Osteoblast (primary cell): Measurements from ENCODE around the gene TBC1D5. TPM values are rescaled to one million over a fixed set of nuclear protein-coding genes. Genes with fewer than 3 reads are reported as not detected.

Experiments
- DNase-seq: peaks from one replicate; pipeline ENCODE4 v3.0.0; 2011; ENCODE audit warnings: low spot score, mixed read lengths; ENCODE audit not compliant: insufficient read length; ENCODE audit errors: missing footprints
- H2AFZ ChIP-seq: 2 replicates; pipeline ENCODE4 v1.6.0; 2011; ENCODE audit warnings: mild to moderate bottlenecking, low read length
- H3K27ac ChIP-seq: 2 replicates; pipeline ENCODE4 v1.5.1; 2011; ENCODE audit warnings: mild to moderate bottlenecking, low read depth, low read length, moderate library complexity
- H3K27me3 ChIP-seq: 2 replicates; pipeline ENCODE4 v1.6.0; 2012; ENCODE audit warnings: mild to moderate bottlenecking, control low read depth, inconsistent platforms, low read length, moderate library complexity; ENCODE audit not compliant: insufficient read depth
- H3K36me3 ChIP-seq: 2 replicates; pipeline ENCODE4 v1.5.1; 2011; ENCODE audit warnings: mild to moderate bottlenecking, low read length, control low read depth, moderate library complexity; ENCODE audit not compliant: insufficient read depth
- H3K4me1 ChIP-seq: 2 replicates; pipeline ENCODE4 v1.5.1; 2011; ENCODE audit warnings: mild to moderate bottlenecking, low read length, control low read depth, moderate library complexity; ENCODE audit not compliant: insufficient read depth
- H3K4me2 ChIP-seq: 2 replicates; pipeline ENCODE4 v1.6.0; 2011; ENCODE audit warnings: mild to moderate bottlenecking, low read length; ENCODE audit not compliant: insufficient read depth
- H3K4me3 ChIP-seq: fragments of 200-600 bp; sonication (generic); 3 replicates; pipeline ENCODE4 v1.5.1; 2012; ENCODE audit warnings: mild to moderate bottlenecking, low read length, inconsistent platforms; ENCODE audit not compliant: insufficient read depth
- H3K79me2 ChIP-seq: 2 replicates; pipeline ENCODE4 v1.6.0; 2012; ENCODE audit warnings: mild to moderate bottlenecking, low read length, control low read depth, inconsistent platforms; ENCODE audit not compliant: insufficient read depth
- H3K9me3 ChIP-seq: 2 replicates; pipeline ENCODE4 v1.5.1; 2011; ENCODE audit warnings: low read depth, low read length, control low read depth
- H4K20me1 ChIP-seq: 2 replicates; pipeline ENCODE4 v1.6.0; 2012; ENCODE audit warnings: mild to moderate bottlenecking, low read length, control low read depth; ENCODE audit not compliant: insufficient read depth
- total RNA-seq: library from RNA; depleted of rRNA; stranded (reverse); fragments of >200 nt; gene quantifications from 2 replicates; pipeline ENCODE4 v1.2.3, GENCODE V29; 2012
- TF ChIP-seq, protein P1 (sequence below): IDR thresholded peaks from 2 replicates; pipeline ENCODE4 v1.5.1; 2011; ENCODE audit warnings: mild to moderate bottlenecking, low read depth, low read length, moderate library complexity; ENCODE audit errors: extremely low read depth

TBC1D5 gene
- total RNA-seq, 1 donor, result 117 TPM

DNA sequence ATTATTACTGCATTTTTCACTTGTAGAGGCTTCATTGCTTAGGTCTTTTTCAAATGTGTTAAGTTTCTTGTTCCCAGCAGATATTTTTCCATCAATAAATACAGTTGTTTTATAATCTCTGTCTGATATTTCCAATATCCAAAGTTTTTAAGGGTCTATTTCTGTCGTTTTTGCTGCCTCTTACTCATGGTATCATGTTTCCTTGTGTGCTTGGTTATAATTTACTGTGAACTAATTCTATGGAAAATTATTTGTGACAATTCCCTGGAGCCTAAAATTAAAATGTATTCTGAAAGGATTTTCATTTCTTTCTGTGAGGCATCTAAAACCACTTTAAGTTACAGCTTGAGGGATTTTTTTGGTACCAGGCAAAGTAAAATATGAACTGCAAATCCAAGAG is 17.5 kb downstream of the TBC1D5 start:
- Histone ChIP-seq H3K4me1 (no peaks in the 10 kb centered on the region), H3K36me3 (peaks cover 5% of the 10 kb centered on the region), H3K27ac (no peak overlapping the region), H3K4me3 (no peak overlapping the region), H2AFZ (no peak overlapping the region), H3K79me2 (peaks cover 10% of the 10 kb centered on the region), H3K27me3 (no peaks in the 10 kb centered on the region), H4K20me1 (no peaks in the 10 kb centered on the region), H3K4me2 (no peak overlapping the region), H3K9me3 (no peaks in the 10 kb centered on the region)
- no peak for DNase-seq
- TF ChIP-seq, protein P1, sequence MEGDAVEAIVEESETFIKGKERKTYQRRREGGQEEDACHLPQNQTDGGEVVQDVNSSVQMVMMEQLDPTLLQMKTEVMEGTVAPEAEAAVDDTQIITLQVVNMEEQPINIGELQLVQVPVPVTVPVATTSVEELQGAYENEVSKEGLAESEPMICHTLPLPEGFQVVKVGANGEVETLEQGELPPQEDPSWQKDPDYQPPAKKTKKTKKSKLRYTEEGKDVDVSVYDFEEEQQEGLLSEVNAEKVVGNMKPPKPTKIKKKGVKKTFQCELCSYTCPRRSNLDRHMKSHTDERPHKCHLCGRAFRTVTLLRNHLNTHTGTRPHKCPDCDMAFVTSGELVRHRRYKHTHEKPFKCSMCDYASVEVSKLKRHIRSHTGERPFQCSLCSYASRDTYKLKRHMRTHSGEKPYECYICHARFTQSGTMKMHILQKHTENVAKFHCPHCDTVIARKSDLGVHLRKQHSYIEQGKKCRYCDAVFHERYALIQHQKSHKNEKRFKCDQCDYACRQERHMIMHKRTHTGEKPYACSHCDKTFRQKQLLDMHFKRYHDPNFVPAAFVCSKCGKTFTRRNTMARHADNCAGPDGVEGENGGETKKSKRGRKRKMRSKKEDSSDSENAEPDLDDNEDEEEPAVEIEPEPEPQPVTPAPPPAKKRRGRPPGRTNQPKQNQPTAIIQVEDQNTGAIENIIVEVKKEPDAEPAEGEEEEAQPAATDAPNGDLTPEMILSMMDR, result no peak

DNA sequence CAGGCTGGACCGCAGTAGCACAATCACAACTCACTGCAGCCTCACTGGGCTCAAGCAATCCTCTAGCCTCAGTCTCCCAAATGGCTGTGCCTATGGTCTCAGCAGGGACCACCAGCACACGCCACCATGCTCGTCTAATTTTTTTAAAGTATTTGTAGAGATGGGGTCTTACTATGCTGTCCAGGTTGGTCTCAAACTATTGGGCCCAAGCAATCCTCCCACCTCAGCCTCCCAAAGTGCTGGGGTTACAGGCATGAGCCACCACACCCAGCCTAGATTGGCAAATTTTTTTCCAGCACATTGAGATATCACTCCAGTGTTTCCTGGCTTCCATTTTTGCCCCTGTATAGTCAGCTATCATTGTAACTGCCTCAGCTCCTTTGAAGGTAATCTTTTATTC is 18.3 kb downstream of the TBC1D5 start:
- peaks cover 5% of the 10 kb centered on the region for H3K36me3 ChIP-seq
- TF ChIP-seq, protein P1, result no peak

DNA sequence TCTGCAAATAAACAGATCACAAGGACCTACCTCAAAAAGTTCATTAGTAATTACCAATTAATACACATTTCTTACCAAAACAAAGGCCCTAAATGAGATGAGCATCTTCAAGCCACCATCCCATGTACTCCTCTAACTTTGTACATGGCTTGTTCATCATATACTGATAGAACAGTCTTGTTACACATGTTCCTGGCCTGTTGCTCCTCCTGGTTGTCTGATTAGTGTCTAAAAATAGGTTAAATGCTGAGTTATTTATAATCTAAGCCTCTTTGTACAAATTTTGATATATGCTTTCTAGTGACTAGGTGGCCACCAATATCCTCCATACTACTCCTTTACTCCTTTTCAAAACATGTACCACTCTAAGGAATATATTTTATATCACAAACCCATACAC is 25.0 kb downstream of the TBC1D5 start:
- Histone ChIP-seq H3K27ac (no peak overlapping the region), H3K4me1 (no peaks in the 10 kb centered on the region), H4K20me1 (no peaks in the 10 kb centered on the region), H3K79me2 (peaks cover 15% of the 10 kb centered on the region), H3K9me3 (peaks cover 8% of the 10 kb centered on the region), H2AFZ (no peak overlapping the region), H3K4me2 (no peak overlapping the region), H3K36me3 (peaks cover 8% of the 10 kb centered on the region), H3K4me3 (no peak overlapping the region), H3K27me3 (no peaks in the 10 kb centered on the region)
- TF ChIP-seq, protein P1, result no peak
- DNase-seq, result no peak

More for the DNA sequence above, 18.3 kb downstream of the TBC1D5 start:
- DNase-seq, result no peak
- H3K4me3 ChIP-seq, result no peak overlapping the region
- no peak overlapping the region for H2AFZ ChIP-seq
- H3K4me2 ChIP-seq, result no peak overlapping the region
- no peaks in the 10 kb centered on the region for H3K4me1 ChIP-seq
- peaks cover 6% of the 10 kb centered on the region for H3K79me2 ChIP-seq
- no peaks in the 10 kb centered on the region for H3K27me3 ChIP-seq
- H3K27ac ChIP-seq, result no peak overlapping the region
- no peaks in the 10 kb centered on the region for H4K20me1 ChIP-seq
- no peaks in the 10 kb centered on the region for H3K9me3 ChIP-seq

DNA sequence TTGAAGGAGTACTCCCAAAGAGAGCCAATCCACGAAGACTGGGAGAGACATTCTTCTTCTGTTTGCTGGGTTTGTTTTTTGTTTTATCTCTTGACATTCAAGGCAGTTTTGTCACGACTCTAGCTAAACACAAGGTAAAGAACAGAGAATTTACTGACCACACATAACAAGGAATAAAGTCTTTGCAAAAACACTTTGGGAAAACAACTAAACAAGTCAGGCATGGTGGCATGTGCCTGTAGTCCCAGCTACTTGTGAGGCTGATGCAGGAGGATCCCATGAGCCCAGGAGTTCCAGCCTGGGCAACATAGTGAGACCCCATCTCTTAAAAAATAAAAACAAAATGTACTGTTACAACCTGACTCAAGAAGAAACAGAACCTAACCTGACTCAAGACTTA is 28.0 kb downstream of the TBC1D5 start:
- H3K79me2 ChIP-seq, result peaks cover 12% of the 10 kb centered on the region
- no peaks in the 10 kb centered on the region for H3K27me3 ChIP-seq
- H3K27ac ChIP-seq, result no peak overlapping the region
- H2AFZ ChIP-seq, result no peak overlapping the region
- peaks cover 8% of the 10 kb centered on the region for H3K36me3 ChIP-seq
- no peaks in the 10 kb centered on the region for H4K20me1 ChIP-seq
- no peak for DNase-seq
- TF ChIP-seq, protein P1, result no peak
- peaks cover 8% of the 10 kb centered on the region for H3K9me3 ChIP-seq
- H3K4me1 ChIP-seq, result no peaks in the 10 kb centered on the region
- H3K4me3 ChIP-seq, result no peak overlapping the region
- no peak overlapping the region for H3K4me2 ChIP-seq
